Amniotic epithelial cell (primary cell): Measurements from ENCODE around the gene CRAMP1.

ENCODE experiments used
- DNase-seq: peaks from one replicate; pipeline ENCODE4 v3.0.0-alpha.2; 2010; ENCODE audit warnings: low read depth

The CRAMP1 gene

DNA sequence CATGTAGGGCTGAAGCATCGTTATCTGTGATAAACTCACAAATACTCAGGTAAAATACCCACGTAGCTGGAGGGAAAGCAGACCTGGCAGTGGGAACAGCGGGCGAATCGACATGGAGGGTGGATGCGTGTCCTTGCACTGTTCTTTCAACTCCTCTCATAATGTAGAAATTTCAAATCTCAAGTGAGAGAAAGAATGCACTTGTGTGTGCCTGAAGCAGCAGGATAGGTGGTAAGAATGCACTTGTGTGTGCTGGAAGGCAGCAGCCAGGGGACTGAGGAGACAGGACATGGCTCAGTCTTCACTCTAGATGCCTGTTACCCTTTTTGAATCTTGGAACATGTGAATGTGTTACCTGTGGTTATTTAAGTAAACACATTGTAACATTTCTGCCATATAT lies 10.7 kb upstream of the CRAMP1 start:
- no peak for DNase-seq

DNA sequence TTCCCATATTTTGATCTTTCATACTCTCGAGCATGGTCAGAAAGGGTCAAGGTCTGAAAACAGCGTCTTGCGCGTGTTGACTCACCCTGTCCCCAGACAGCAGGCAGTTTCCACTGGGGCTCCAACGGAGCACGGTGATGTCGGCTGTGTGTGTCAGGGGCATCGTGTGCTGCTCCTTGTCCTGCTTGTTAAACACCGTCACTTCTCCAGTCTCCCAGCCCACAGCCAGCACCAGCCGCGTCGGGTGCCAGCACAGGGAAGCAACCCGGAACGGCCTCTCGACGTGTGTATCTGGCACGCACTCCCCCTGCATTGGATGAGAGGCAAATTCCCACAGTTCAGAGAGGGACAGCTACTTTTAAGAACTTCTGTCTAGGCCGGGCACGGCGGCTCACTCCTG lies 9.9 kb upstream of the CRAMP1 start:
- DNase-seq: no peak

DNA sequence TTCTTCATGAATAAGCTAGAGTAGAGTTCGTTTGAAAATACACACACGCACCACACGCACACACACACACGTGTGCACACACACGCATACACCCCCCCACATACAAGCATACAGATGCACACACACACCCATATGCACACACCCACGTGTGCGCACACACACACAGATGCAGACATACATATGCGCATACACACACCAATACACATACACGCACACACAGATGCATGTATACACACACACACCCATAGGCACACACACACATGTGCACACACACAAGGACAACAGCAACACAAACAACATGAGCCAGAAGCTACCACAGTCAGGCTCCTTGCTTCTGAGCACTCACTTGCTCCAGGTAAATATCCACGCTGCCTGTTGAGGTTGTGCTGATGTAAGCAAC lies 5.4 kb upstream of the CRAMP1 start:
- no peak for DNase-seq

DNA sequence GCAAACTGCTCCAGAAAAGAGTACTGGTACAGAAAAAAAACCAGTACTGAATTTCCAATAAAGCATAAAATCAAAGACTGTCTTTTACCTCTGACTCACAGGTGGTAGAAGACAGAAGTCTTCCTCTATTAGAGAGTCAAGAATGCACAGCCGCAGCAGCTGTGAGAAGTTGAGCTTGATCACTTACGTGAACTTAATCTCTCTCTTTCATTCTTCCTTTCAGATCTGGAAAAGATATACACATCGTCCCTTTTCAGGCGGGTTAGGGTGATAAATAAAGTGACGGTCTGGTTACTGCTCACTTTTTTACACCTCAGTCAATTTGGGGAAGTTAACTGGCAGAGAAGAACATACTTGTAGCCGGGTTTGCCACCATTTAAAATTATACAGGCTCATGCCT lies 4.2 kb upstream of the CRAMP1 start:
- DNase-seq: no peak

DNA sequence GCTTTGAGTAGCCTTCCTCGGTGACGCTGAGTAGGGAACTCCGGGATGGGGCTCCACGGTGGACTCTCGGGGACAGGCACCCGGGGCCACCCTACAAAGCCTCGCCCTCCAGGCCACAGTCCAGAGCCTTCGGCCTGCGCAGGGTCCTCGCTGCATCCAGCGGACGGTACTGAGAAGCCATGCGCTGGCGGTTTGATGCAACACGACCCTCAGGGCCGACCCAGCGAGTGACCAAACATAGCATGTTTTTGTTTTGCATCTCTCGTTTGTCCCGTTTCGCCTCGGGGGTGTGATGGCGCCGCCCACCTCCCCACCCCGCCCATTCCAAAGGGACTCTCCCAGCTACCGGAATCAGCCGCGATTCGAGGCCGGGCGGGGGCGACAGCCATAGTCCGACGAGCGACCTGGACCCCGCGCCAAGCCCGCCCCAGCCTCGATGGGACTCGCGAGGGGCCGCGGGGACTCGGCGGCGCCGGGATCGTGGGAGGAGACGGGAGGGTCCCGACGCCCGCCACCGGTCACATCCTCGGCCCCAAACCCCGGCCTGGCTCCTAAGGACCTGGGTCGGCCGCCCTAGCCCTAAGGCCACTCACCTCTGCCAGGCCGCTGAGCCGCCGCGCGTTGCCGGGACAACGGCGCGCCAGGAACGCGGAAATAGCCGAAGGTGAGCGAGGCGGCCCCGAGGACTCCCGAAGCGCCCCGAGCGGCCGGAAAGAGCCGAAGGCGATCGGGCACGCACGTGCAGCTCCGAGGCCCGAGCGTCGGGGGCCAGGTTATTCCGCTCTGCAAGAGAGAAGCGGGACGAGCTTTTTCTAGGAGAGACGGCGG lies 1.9 kb upstream of the CRAMP1 start:
- peak; percentile 69 for DNase-seq

DNA sequence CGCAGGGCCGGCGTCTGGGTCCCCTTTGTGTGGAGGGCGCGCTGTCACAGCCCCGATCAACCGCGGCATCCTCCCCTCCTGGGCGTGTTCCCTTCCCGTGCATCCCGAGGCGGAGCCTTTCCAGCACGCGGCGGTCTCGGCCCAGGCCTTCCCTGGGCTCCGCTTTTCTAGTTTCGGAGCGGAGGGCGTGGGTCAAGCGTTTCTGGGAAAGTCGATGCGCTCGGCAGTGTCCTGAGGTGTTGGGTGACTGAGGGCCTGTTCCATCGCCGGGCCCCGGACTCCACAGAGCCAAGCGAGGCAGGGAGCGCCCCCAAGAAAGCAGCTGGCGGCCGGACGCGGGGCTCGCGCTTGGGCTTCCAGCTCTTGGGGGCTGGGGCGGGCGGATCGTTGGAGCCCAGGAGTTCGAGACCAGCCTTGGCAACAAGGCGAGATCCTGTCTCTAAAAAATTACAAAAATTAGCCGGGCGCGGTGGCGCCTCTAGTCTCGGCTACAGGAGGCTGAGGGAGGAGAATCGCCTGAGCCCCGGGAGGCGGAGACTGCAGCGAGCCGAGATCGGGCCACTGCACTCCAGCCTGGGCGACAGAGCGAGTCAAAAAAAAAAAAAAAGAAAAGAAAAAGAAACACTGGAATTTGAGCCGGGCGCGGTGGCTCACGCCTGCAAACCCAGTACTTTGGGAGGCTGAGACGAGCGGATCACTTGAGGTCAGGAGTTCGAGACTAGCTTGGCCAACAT lies 1.1 kb upstream of the CRAMP1 start:
- DNase-seq: no peak

DNA sequence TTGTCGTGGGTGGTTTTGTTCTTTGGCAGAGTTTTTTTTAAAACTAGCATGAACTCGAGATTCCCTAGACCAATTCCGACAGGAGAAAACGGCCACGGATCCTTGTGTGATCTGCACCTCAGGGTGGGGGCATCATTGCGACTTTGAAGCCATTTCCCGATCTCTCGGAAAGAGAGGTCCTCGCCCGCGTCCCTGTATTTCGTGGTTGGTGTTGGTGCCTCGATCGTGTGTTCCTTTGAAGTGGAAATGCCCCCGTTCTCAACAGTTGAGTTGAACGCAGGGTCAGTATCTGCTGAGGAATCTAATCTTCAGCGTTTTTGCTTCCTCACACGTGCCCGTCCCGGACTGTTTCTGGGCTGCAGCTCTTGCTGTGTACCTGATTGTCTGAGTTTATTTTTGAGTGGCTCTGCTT lies 1.1 kb downstream of the CRAMP1 start:
- DNase-seq: no peak

DNA sequence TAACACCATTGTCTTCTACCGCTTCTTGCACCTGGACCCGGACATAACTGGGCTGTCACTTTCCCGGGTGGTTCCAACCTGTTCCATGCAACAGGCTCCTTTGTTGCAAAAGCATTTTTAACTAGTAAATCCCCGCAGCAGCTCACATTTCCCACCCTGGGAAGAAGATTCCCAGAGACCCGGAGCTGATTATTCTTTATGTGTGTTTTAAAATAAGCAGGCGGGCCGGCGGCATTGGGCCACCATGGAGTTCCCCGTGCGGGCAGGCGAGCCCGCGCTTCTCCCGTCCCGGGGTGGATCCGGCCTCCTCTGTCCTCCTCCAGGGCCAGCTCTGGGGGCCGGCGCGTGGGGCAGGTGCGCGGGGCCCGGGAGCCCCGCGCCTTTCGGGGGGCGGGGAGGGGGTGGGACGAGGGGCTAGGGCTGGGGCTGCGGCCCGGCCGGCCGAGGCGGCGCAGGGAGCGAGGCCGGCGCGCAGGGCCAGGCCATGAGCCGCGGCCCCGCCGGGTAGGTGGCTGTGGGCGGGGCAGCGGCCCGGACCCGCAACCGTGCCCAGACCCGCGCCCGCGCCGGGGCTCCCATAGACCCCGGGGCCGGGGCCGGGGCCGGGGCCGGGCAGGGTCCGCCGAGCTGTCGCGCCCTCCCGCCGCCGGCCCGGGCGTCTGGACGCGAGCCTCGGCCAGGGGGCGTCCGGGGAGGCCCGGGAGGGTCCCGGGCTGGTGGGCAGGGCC lies 1.7 kb downstream of the CRAMP1 start:
- DNase-seq: peak; percentile 14

DNA sequence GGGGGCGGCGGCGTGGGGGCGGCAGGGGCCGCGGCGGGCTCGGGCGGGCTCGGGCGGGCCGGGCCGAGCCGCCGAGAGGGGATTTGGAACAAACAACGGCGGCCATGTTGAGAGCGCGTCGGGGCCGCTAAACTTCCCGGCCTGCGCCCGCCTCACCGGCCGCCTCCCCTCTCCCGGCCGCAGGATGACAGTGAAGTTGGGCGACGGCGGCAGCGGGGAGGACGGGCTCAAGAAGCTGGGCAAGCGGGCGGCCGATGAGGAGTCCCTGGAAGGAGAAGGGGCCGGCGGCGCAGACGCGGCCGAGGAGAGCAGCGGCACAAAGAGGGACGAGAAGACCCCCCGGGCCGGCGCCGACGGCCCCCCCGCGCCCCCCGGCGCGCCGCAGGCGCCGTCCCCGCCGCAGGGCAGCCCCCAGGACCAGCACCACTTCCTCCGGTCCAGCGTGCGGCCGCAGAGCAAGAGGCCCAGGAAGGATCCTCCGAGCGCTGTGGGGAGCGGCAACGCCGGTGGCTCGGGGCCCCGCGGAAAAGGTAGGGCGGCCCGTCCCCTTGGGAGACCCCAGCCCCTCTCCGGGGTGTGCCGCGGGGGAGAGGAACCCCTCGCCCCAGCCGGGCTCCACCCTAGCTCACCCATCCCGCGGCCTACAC lies 2.4 kb downstream of the CRAMP1 start:
- peak; percentile 27 for DNase-seq

DNA sequence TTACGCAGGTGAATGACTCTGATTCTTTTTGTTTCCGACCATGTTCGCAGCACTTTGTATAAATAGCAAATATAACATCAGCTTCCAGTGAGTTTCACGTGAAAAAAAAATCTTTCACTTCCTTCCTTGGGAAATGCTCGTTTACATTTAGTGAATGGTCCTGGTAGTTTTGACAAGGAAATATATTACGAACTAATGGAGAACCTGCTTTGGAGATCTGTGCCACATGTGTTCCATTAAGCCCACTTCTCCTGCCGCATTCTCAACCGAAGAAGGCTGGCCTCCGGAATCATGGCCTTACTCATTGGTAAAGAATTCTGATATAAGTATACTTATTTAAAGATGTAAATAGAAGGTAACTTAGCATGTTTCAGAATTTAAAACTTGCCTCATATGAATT lies 3.6 kb downstream of the CRAMP1 start:
- DNase-seq: peak; percentile 34

DNA sequence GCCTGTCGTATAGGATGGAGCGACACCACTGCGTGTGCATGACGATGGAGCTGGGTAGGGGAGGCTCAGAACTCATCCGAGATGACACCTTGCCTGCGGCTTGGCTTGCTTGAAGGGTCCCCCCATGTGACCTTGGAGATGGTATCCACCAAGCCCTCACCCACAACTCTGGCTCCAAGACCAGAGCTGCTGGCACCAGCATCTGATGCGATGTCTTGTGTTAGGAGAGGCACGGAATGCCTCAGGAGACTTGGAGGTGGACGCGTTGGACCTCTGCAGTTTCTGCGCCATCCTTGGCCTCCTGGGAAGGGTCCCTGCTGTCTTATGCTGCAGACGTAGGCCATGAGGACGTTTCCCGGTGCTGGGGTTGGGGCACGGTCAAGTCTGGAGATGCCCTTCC lies 7.8 kb downstream of the CRAMP1 start:
- DNase-seq: no peak

DNA sequence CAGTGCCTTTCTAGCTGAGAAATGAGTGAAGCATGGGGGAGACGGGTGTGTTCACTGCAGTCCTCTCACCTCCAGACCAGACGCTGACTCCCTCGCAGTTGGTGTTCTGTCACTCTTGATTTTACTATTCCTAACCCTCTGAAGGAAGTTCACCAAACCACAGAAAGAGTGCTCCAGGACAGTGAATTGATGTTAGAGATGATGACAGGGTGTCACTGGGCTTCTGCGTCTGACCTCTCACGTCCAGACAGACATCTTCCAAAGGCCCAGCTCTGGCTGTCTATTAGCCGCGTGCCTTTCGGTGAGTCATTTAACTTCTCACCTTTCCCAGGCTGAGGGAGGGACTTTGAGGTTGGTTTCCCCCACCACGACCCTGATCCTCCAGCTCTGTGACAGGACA lies 8.2 kb downstream of the CRAMP1 start:
- DNase-seq: no peak

DNA sequence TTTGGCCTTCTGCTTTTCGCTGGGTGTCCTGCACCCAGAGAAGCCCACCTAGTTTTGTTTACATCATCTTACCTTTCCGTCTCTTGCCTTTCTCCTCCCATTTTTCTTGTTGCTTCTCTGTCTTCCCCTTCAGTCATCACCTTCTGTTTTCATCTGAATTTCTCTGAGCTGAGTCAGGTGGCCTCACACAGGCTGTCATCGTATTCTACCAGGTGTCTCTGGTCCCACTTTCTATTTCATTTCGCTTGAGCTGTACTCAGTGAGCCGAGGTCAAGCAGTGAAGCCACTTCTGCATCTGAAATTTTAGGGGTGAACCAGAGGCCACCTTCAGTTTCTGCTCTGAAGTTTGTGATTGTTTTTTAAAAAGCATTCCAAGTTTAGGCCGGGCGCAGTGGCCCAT lies 9.7 kb downstream of the CRAMP1 start:
- DNase-seq: no peak

DNA sequence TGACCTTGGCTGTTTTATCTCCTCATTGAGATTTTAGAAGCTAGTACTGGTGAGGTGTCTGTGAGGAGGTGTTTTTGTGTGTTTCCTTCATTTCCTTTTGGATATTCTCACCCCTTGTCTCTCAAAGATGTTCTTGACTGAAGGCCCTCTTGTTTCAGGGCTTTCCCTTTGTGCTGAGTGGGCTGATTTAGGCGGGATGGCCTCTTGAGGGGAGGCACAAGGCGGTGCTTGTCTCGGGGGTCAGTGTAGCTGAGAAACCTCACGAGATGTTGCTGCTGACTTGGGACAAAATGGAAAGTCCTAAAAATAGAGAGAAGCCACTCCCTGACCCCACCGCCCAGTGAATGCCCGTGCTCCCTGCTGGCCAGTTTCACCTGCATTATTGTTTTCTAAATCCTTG lies 14.2 kb downstream of the CRAMP1 start:
- no peak for DNase-seq

DNA sequence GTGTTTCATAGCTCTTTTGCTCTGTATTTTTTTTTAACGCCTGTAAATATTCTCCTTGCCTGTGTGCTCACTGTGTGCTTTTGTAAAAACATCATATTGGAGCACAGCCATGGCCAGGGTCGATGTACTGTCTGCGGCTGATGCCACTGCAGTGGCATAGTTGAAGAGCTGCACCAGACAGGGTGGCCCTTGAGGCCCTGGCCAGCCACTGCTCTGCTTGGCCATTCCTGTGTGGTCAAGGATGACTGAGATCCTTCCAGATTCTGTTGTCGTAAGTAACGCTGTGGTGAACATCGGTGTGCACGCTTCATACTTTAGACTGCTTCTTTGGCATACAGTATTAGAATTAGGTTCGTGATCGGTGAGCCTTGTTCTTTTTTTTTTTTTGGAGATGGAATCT lies 14.6 kb downstream of the CRAMP1 start:
- DNase-seq: no peak

DNA sequence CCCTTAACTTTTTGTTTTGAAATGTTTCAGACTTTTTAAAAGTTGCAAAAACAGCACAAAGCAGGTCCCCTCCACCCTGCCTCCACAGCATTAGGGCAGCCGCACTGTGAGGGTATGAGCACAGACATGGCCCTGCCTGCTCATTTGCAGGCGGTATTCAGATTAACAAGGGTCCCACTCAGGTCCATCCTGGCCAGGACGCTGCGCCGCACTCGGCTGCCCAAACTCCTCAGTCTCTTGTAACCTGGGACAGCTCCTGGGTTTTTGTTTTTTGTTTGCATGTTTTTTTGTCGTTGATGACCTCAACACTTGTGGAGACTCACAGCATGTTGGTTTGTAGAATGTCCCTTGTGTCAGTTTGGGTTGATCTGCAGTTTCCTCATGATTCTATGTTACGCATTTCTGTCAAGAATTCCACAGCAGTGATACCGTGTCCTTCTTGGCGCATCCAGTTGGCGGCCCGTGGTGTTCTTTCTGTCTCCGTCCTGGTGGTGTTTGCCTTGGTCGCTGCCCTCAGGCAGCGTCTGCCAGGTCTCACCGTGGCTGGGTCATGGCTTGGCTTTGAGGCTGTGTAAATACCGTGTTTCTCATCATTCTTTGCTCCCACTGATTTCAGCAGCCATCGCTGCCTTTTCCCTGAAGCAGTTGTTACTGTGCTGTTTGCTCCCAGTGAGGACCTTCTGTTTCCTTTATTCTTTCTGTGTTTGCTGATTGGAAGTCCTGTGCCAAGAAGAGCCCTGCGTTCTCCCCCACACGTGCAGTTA lies 18.5 kb downstream of the CRAMP1 start:
- no peak for DNase-seq

DNA sequence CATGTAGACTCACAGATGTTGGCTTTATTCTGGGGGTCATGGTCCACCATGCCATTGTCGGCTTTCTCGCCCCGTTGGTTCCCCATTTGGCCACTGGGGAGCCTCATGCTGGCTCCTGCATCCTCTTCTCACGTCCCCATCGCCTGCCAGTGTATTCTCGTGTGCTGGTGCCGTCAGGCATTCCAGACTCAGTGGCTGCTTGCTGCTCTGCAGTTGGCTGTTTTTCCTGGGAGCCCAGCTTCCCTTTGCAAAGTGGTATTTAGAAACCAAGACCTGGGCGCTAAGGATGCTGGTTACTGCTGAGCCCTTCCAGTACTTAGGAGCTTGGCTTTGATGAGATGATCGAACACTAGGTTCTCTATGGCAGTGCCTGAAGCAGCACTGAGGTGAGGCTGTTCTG lies 19.1 kb downstream of the CRAMP1 start:
- DNase-seq: no peak

DNA sequence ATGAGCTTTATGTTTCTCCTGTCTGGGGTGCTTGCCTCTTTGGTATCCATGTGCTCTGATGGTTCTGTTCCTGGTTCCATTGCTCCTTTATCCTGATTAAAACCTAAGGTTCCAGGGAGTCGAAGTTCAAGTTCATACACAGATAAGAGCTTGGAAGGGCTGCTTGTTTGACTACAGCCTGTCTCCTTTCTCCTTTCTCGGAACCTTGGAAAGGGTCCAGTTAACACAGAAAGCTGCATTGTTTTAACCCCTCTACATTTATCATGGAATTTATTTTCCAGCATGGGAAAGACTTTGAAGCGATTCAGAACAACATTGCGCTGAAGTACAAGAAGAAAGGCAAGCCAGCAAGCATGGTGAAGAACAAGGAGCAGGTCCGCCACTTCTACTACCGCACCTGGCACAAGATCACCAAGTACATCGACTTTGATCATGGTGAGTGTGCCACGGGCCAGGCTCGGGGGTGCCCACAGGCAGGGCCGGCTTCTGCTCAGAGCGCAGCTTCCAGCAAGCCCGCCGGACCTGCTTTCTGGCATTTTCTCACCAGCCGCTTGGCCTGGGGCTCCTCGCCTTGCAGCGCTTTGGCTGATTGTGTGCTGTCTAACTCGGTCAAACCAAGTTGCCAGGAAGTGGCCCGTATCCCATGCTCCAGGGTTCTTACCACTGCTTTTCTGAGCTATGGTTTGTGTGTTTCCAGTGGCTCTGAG lies 19.9 kb downstream of the CRAMP1 start:
- no peak for DNase-seq

DNA sequence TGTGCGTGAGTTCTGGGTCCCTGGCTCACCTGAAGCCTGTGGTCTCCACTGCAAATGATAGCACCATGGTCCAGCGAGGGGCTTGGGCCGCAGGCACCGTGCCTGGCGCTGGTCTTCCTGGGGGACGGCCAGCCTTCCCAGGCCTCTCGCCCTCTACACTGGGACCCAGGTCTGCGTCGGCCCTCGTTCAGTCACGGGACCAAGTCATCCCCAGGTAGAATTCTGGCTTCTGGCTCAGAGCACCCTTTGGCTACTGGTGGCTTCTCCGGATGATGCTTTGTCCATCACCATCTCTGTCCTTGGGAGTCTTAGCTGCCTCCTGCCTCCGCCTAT lies 20.4 kb downstream of the CRAMP1 start:
- no peak for DNase-seq

DNA sequence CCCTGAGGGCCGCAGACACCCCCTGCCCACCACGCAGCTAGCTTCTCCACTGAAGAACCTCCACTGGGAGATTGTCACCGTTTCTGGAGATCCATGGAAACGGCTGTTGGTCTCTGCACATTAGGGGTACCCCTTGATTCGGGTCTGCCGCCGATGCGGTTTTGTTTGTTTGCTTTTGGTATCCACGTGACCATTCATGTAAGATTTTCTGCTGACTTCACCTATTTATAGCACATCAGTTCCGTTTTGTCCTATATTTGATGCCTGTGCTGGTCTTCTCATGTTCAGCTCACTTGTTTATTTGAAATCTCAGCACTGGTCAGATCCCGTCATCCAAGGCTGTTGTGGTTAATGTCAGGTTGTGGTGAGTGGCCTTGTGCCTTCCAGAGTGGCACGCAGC lies 21.1 kb downstream of the CRAMP1 start:
- DNase-seq: no peak

DNA sequence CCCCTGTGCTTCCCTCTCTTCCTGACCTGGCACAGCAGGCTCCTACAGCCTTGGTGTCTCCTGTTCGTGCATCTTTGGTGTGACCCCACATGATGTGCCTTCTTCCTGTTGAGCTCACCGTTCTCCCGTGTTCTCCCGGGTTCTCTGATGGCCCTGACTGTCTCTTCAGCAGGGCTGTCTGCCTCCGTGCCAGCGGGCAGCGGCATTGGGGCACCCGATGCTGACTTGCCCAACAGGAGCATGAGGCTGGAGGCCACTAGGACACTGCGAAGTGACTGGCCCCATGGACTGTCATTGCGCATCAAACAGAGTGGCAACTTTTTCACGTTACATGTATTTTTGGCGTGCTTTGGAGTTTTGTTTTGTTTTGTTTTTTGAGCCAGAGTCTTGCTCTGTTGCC lies 22.4 kb downstream of the CRAMP1 start:
- no peak for DNase-seq
